Keratinocyte (primary cell): Measurements from ENCODE around the gene PREB.

Experiments
- CTCF ChIP-seq, 3 experiments: IDR thresholded peaks in 1 of 3; conservative IDR thresholded peaks in 1 of 3; optimal IDR thresholded peaks in 1 of 3; 2 replicates in 2 of 3; 3 replicates in 1 of 3; pipeline versions ENCODE3 to v1.5.1; 2011; ENCODE audit warnings: low read length in 3 of 3, mild to moderate bottlenecking in 3 of 3, moderate library complexity in 2 of 3, control low read depth in 1 of 3, inconsistent platforms in 1 of 3; ENCODE audit not compliant: insufficient read depth in 2 of 3; ENCODE audit errors: extremely low read depth in 1 of 3
- EZH2 ChIP-seq: IDR thresholded peaks from one replicate; pipeline ENCODE4 v1.6.1; 2012; ENCODE audit warnings: inconsistent platforms, mild to moderate bottlenecking, low read length, moderate library complexity

GRCh38 chr2:27092696-27093429, 41.6 kb downstream of the PREB start:
- TF ChIP-seq CTCF (optimal IDR thresholded peaks at IDR 0.05 in 1 of 3, IDR thresholded peaks at IDR 0.05 in 1 of 3, conservative IDR thresholded peaks at IDR 0.05 in 1 of 3; ENCODE audit: extremely low read depth in 1 of 3, insufficient read depth in 2 of 3, low read length in 3 of 3), result no peak
- TF ChIP-seq EZH2, result no peak
